OCI-LY7 (cell line): ENCODE measurements around the gene WDR70.

ENCODE experiments used
- EZH2phosphoT487 ChIP-seq: fragments of 200-600 bp; sonication (generic); IDR thresholded peaks from 2 replicates; pipeline ENCODE4 v1.6.1; 2018; ENCODE audit warnings: low read depth, borderline replicate concordance, mild to moderate bottlenecking, mixed run types, antibody characterized with exemption, low read length, moderate library complexity, mixed read lengths
- TF ChIP-seq, protein P1 (sequence below): fragments of 200-600 bp; sonication (generic); conservative IDR thresholded peaks from 2 replicates; pipeline ENCODE4 v1.5.1; 2014; ENCODE audit warnings: mild to moderate bottlenecking, antibody characterized with exemption, low read length, moderate library complexity, mixed read lengths

DNA sequence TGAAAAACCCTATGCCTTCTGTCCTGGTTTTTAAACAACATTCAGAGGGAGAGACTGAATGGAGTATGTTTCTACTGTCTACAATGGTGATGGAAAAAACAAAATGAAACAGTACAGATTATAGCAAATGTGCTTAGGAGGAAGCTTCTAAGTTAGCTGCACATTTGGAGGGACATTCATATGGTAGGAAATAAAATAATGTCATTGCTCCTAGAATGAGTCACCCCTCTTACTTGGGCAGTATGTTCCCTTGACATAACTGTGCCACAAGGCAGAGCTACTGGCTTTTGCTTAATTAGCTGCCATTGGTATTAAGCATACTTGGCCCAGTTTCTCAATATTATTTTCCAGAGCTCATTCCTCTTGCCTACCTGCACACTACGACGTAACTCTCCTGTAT, 331.8 kb downstream of the WDR70 start:
- TF ChIP-seq, protein P1, sequence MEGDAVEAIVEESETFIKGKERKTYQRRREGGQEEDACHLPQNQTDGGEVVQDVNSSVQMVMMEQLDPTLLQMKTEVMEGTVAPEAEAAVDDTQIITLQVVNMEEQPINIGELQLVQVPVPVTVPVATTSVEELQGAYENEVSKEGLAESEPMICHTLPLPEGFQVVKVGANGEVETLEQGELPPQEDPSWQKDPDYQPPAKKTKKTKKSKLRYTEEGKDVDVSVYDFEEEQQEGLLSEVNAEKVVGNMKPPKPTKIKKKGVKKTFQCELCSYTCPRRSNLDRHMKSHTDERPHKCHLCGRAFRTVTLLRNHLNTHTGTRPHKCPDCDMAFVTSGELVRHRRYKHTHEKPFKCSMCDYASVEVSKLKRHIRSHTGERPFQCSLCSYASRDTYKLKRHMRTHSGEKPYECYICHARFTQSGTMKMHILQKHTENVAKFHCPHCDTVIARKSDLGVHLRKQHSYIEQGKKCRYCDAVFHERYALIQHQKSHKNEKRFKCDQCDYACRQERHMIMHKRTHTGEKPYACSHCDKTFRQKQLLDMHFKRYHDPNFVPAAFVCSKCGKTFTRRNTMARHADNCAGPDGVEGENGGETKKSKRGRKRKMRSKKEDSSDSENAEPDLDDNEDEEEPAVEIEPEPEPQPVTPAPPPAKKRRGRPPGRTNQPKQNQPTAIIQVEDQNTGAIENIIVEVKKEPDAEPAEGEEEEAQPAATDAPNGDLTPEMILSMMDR = no peak
- no peak for TF ChIP-seq EZH2phosphoT487
